WERI-Rb-1 (cell line): ENCODE measurements around the gene WTAP.

Experiments used
- DNase-seq: peaks from one replicate; pipeline ENCODE4 v3.0.0-alpha.2; 2020
- H3K27ac ChIP-seq: fragments of 250-450 bp; sonication (Bioruptor Pico); 2 replicates; pipeline ENCODE4 v1.5.1; 2020; ENCODE audit warnings: mild to moderate bottlenecking, moderate library complexity
- H3K27me3 ChIP-seq: fragments of 250-450 bp; sonication (Bioruptor Pico); 2 replicates; pipeline ENCODE4 v1.5.1; 2021; ENCODE audit warnings: mild to moderate bottlenecking, low read depth, moderate library complexity; ENCODE audit not compliant: insufficient read depth, severe bottlenecking
- H3K36me3 ChIP-seq: fragments of 250-450 bp; sonication (Bioruptor Pico); 2 replicates; pipeline ENCODE4 v1.5.1; 2020; ENCODE audit warnings: mild to moderate bottlenecking, moderate library complexity
- H3K4me3 ChIP-seq: 2 replicates; pipeline ENCODE4 v1.5.1; 2011; ENCODE audit warnings: low read depth, mild to moderate bottlenecking, control low read depth, low read length
- H3K9me3 ChIP-seq: fragments of 250-450 bp; sonication (Bioruptor Pico); 2 replicates; pipeline ENCODE4 v1.5.1; 2021; ENCODE audit warnings: mild to moderate bottlenecking, moderate library complexity; ENCODE audit not compliant: severe bottlenecking
- CTCF ChIP-seq: IDR thresholded peaks from 2 replicates; pipeline ENCODE4 v1.5.1; 2011; ENCODE audit warnings: low read depth, mild to moderate bottlenecking, control low read depth, inconsistent platforms, low read length

Gene WTAP

GRCh38 chr6:159692303-159693127 lies 34.8 kb upstream of the WTAP start:
- Histone ChIP-seq H3K27me3 (no peaks in the 10 kb centered on the region), H3K36me3 (peaks cover 18% of the 10 kb centered on the region), H3K4me3 (peak overlapping the region; percentile 81), H3K9me3 (no peaks in the 10 kb centered on the region), H3K27ac (peak overlapping the region; percentile 97)
- DNase-seq, result peak; percentile 40
- TF ChIP-seq CTCF, result no peak

GRCh38 chr6:159693128-159693893 lies 34.0 kb upstream of the WTAP start, which contains the start of gene SOD2:
Gene SOD2 (minus strand): TSS chr6:159693241. CDS start chr6:159693167, 74 bp downstream.
- peak within 1 kb of the TSS; percentile 97 for H3K27ac ChIP-seq

GRCh38 chr6:159693894-159694545 lies 33.3 kb upstream of the WTAP start:
- Histone ChIP-seq H3K27me3 (no peaks in the 10 kb centered on the region), H3K27ac (peak overlapping the region; percentile 97)
- no peak for DNase-seq

More at GRCh38 chr6:159693128-159693893, 34.0 kb upstream of the WTAP start, which contains the start of gene SOD2:
- Histone ChIP-seq H3K4me3 (peak within 1 kb of the TSS; percentile 81), H3K27me3 (no peaks in the 10 kb centered on the region), H3K36me3 (peaks cover 10% of the 10 kb centered on the region), H3K9me3 (no peaks in the 10 kb centered on the region)
- peak; percentile 89 for DNase-seq
- no peak for TF ChIP-seq CTCF

GRCh38 chr6:159695984-159696383 lies 31.3 kb upstream of the WTAP start:
- no peak for DNase-seq
- H3K9me3 ChIP-seq, result no peaks in the 10 kb centered on the region
- TF ChIP-seq CTCF, result no peak
- no peak overlapping the region for H3K4me3 ChIP-seq
- no peak overlapping the region for H3K27ac ChIP-seq
- H3K27me3 ChIP-seq, result no peaks in the 10 kb centered on the region
- no peaks in the 10 kb centered on the region; the same call in 1 of the 2 replicates for H3K36me3 ChIP-seq

More at GRCh38 chr6:159693894-159694545, 33.3 kb upstream of the WTAP start:
- Histone ChIP-seq H3K36me3 (peaks cover 3% of the 10 kb centered on the region), H3K4me3 (peak overlapping the region; percentile 81), H3K9me3 (no peaks in the 10 kb centered on the region)
- no peak for TF ChIP-seq CTCF

GRCh38 chr6:159700970-159701369 lies 26.3 kb upstream of the WTAP start:
- no peaks in the 10 kb centered on the region for H3K27me3 ChIP-seq
- no peak for DNase-seq
- H3K9me3 ChIP-seq, result no peaks in the 10 kb centered on the region
- H3K4me3 ChIP-seq, result no peak overlapping the region
- no peaks in the 10 kb centered on the region for H3K36me3 ChIP-seq
- no peak overlapping the region for H3K27ac ChIP-seq
- no peak for TF ChIP-seq CTCF
